Endometrial microvascular endothelial cells (primary cell): Measurements from ENCODE around the gene SRRM2. TPM values are rescaled to one million over a fixed set of nuclear protein-coding genes. Genes with fewer than 3 reads are reported as not detected.

Source experiments
- in situ Hi-C: cut with HindIII; loops from 2 replicates; pipeline ENCODE4 v1.10.0; 2017; ENCODE audit warnings: low sequenced_read_pairs, low pct_unique_long_range_greater_than_20kb; ENCODE audit errors: inconsistent ontology term
- total RNA-seq: library from RNA; depleted of rRNA; stranded (reverse); fragments of >200 nt; gene quantifications from one replicate; pipeline ENCODE4 v1.2.3, GENCODE V29; 2015; ENCODE audit errors: inconsistent ontology term

The SRRM2 gene
- total RNA-seq, 1 donor from 2014 or later: 69.5 TPM

DNA sequence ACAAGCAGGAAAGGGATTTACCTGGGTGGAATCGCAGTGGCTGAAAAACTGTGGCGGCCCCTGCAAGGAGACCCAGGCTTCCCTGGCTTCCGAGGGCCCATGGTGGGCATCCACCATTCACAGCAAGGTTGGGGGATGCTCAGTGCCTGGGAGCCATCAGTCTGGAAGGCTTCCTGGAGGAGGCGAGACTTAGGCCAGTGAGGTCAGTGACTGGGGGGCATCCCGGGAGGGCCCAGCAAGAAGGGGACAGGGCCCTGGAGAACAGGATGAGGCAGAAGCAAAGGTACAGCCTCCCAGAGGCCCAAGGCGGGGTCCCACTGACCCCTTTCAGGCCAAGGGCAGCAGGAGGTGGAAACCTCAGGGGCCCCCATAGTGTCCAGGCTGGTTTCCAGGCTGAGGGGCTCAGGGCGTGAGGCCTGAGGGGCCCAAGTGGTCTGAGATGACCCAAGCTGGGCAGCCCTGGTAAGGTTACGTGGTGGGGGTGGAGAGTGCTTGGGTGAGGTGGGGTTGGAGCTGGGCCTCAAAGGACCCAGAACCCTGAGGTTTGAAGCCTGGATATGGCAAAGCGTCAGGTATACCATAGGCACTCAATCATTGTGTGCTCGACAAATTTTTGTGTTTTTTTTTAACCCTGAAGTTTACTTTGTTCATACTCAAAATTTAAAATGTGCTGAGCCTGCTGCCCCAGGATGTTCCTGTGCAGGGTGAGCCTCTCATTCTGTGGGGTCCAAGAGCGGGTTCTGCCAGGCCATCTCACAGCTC lies 15.8 kb upstream of the SRRM2 start:
- in situ Hi-C loops: no loop called here

DNA sequence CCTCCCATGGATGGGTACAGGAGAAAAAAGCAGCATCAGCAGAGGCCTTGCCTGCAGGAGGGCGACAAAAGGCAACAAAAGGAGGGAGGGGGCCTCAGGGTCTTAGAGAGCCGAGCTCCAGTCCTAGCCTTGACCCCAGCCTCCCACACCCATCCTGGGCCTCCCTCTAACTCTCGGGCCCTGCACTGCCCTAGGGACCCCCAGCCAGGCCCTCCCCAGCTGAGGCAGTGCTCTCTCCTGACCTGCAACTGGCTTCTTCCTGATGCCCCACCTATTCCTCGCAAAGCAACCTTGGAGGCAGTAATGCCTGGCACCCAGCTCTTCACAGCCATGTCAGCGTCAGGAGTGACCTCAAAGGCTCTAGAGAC lies 15.2 kb upstream of the SRRM2 start:
- in situ Hi-C loops: no loop called here

DNA sequence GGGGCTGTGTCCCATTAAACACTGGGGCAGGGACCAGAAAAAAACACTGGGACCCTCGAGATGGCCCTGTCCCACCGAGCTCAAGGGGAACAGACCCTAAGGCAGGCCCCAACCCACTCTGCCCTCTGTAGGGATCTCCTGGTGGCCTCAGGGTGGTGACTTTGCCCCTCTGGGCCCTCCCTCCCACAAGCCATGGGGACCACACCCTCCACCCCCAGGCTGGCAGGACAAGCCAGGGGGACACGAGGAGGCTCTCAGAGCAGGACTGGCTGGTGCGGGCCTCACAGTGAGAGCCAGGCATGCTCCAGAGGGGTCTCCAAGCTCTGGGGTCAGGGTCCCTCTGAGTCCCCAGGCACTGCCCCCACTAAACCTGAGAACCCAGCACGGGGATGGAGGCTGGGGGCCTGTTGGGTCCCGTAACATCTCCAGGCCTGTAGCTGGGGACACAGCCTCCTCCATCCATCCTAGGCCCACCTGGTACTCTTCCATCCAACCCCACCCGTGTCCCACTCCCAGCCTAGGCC lies 14.5 kb upstream of the SRRM2 start:
- in situ Hi-C loops: no loop called here

DNA sequence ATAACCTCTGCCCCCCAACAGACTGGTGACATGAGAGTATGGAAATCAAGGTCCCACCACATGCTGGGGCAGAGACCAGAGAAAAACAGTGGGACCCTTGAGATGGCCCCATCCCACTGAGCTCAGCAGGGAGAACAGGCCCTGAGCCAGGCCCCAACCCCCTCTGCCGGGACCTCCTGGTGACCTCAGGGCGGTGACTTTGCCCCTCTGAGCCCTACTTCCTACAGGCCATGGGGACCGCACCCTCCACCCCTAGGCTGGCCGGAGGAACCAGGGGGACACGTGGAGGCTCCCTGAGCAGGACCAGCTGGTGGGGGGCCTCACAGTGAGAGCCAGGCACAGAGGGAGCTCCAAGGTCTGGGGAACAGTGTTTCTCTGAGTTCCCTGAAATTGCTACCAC lies 13.8 kb upstream of the SRRM2 start:
- in situ Hi-C loops: no loop called here

DNA sequence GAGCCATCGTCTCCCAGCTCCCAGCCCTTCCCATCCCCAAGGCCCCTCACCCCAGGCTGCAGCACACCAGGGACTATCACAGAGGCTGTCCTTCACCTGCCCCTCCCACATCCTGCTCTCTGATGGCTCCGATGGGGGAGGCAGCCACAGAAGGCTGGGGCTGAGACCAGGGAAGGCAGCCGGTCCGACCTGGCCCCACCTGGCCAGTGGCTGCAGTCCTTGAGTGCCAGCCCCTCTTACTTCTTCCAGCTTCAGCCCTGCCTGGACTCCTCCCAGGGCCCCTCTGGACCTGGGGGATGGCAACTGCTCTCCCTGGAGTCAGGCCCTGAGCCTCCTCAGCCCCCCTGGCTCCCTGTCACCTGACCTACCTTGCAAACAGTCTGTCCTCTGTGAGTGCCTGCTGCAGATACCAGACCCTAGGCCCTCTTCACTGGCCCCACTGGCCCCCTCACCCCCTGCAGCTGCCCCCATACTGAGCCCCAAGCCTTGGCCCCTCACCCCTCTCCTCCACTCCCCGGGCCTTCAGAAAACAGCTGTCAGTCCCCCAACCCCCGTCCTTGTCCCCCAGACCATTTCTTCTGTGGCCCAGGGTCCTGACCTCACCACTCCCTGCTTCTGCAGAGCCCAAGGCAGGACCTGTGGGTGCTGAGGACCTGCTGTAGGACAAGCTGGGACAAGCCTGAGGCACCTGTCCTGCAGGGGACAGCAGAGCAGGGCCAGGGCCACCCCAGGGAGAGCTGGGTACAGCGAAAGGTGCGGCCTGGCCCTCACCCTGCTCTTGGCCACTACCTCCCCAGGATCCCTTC lies 12.6 kb upstream of the SRRM2 start:
- in situ Hi-C loops: no loop called here

DNA sequence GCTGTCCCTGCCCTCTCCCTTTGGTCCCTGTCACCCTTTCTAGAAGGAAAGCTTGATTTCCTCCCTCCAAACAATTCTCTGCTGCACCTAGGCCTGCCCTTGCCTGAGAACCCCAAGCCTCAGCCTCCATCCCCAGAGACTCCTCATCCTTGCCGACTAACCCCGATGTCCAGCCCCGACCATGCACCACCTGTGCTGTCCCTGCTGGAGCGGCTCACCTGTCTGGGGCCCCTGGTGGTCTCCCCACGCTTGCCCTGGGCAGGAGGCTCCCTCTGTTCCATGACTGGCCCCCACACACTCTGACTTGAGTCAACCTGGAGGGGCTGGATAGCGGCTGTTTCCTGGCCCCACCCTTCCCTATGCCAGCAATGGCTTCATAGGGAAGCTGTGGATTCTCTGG lies 12.0 kb upstream of the SRRM2 start:
- in situ Hi-C loops: no loop called here

DNA sequence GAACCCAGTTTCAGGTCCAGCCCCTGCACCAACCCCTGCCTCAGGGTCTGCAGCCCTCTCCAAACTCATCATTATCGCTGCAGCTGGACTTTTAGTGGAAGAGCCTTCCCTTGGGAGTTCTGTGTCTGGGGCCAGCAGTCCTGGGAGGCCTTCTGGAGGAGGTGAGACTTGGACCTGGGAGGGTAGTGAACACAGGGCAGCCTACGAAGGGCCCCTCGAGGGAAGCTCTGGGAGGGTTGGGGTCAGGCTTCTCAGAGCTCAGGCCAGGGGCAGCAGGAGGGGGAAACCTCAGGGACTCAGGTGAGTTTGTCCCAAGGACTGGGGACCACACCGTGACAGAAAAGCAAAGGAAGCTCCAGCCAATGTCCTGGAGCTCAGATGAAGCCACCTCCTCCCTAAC lies 11.3 kb upstream of the SRRM2 start:
- in situ Hi-C loops: no loop called here

DNA sequence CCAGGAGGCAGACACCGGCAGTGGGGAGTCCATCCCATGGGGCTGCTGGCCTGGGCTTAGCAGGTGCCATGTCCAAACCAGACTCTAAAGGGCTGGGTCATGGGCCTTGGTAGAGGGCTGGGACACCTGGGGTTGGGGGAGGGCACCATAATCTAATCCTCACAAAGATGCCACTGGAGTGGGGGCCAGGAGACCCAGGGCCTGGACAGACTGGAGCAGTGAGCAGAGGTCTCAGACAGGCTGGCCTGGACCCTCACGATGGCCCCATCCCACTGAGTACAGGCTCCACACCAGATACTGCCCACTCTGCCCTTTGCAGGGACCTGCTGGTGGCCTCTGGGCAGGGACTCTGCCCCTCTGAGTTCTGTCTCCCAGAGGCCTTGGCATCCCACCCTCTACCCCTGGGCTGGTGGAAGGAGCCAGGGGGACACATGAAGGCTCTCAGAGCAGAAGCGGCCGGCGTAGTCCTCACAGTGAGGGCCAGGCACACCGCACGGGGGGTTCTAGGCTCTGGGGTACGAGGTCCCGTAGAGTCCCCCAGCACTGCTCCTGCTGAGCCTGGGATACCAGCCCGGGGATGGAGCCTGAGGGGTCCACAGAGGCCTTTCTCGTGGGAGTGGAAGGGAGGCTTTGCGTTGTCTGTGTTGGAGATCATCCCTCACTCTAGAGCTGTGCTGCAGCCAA lies 10.0 kb upstream of the SRRM2 start:
- in situ Hi-C loops: no loop called here

DNA sequence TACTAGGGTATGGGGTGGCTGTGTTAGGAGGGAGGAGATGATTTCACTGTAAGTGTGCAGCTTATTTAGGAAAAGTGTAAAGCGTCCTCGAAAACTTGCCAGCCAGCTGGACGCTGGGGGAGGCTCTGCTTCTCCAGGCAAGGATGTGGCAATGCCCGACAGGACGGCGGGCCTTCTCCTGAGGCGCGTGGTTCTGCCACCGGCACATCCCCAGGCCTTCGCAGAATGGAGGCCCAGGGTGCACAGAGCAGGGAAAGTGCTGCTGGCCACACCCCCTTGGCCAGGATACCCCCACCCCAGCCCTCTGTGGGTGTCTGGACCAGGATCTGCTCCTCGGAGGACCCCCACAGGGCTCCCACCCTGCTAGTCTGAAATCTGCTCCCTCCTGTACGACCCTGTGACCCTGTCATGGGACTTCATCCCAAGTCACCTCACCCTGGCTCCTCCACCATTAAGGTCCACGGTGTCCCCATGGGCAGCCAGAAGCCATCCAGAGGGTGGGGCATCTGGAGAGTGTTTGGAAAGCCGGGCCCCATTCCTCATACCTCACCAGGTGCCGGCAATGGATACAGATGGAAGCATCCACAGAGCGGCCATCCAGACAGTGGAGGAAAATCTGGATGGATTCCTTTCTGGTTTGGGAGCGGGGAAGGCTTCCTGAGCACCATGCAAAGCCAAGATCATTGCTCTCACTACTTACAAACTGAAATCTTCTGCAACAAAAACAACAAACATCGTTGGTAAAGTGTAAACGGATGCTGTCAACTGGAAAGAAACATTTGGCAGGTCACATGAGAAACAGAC lies 9.2 kb upstream of the SRRM2 start:
- in situ Hi-C loops: no loop called here

DNA sequence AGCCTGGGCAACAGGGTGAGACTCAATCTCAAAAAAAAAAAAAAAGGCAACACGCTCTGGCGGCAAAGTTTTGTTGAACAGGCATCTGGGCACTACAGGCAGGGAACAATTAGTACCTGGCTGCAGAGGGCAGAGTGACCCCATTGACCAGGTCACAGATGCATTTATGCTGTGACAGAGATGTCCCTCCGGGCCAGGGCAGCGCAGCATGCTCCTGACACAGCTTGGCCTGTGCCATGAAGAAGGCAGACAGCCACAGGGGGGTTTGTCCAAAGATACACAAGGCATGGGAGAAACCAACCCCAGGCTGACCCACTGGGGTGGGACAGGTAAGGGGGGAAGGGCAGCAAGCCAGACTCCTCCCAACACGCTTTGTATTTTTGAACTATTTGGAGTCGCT lies 7.7 kb upstream of the SRRM2 start:
- in situ Hi-C loops: no loop called here

DNA sequence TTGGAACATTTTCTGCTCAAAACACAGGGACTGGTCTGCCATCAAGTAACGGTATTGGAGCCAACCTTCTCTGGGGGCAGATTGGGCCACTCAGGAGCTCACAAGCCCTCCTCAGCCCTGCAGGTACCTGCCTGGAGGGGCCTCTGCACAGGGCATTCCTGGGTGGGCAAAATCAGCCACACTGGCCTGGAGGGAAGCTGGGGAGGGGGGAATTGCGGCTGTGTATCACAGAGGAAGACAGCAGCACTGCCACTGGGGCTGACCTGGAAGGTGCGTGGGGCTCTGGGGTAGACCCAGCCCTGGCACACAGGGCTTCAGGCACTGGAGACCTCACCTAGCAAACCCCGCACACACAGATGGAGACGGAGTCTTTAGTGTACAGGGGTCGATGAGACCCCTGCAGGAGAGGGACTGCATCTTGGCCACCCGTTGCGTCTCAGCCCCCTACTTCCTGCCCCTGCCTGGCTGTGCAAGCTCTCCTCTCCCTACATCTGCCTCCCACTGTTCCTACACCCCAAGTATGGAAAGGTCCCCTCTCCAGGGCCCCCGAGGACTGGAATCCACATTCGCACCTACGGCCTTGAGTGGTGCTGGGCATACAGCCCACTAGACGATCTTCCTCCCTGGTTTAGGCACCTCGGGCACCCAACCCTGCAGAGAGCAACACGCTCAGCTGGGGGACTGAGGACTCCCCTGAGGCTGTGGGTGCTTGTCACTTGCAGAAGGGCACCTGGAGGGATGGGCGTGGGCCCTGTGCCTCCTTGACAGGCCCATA lies 7.1 kb upstream of the SRRM2 start:
- in situ Hi-C loops: no loop called here

DNA sequence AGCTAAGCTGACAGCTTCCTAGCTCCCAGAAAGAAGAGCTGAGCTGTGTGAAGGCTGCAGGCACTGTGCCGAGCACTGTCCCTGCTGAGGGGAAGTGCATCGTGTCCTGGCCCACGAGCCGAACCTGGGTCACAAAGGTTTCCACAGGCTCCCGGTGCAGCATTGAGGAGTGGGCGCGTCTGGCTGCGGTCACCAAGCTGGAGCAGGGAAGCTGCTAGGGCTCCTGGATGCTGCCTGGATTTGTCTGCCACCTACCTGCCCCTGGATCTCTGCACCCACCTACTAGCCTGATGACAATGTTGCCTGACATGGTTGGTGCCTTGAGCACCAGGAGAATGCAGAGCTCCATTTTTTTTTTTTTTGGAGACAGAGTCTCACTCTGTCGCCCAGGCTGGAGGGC lies 6.5 kb upstream of the SRRM2 start:
- in situ Hi-C loops: no loop called here

DNA sequence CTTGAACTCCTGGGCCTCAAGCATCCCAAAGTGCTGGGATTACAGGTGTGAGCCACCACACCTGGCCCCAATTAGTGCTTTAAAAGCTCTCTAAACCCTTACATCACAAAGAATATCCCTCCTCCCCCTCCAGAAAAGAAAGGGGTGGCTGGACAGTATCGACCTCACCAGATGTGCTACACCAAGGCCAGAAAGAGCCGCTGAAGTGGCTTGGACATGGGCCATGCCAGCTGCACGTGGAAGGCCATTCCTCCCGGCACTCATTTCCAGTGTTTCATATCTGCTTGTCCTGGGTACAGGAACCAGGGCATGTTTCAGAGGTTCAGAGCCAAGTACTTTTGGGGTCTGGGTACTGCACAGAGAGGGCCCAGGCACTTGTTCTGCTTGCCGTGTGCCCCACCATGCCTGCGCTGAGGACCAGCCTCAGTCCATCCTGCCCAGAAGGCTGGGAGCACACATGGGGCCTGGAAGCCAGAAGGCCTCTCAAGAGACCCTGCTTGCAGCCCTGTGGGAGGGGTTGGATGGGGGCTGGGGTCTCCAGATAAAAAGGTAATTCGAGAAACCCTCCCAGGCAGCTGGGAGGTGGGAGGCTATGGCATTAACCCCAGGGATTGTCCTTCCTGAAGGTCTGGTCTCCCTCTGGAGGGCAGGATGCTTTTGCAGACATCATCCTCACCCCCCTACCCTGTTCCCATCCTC lies 3.5 kb upstream of the SRRM2 start:
- in situ Hi-C loops: no loop called here

DNA sequence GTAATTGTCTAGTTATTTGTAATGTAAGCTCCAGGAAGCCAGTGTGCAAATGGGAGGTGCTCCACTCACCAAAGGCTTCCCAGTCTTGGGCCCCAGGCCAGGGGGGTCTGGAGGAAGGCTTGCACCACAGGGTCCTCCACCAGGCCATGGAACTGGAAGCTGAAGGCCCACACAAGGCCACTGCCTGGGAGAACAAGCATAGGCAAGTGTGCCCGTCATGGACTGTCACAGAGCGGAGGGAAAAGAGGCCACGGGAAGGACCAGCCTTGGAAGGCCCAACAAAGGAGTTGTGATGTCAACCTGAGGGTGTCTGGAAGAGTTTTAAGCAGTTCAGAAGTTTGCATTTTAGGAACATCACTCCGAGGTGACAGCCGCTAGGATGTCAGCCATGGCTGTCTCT lies 3.0 kb upstream of the SRRM2 start:
- in situ Hi-C loops: no loop called here

DNA sequence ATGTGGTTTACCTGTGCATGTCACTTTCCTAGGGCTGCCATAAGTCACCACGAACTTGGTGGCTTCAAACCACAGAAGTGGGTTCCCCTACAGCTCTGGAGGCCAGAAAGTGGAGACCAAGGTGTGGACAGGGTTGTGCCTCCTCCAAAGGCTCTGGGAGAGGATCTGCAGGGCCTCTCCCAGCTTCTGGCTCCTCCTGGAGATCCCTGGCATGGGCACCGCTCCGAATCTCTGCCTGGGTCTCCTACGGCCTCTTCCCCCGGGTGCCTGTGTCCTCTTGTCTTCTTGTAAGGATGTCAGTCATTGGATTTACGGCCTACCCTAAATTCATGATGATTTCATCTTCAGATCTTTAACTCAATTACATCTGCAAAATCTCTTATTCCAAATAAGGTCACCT lies 2.5 kb upstream of the SRRM2 start:
- in situ Hi-C loops: no loop called here

DNA sequence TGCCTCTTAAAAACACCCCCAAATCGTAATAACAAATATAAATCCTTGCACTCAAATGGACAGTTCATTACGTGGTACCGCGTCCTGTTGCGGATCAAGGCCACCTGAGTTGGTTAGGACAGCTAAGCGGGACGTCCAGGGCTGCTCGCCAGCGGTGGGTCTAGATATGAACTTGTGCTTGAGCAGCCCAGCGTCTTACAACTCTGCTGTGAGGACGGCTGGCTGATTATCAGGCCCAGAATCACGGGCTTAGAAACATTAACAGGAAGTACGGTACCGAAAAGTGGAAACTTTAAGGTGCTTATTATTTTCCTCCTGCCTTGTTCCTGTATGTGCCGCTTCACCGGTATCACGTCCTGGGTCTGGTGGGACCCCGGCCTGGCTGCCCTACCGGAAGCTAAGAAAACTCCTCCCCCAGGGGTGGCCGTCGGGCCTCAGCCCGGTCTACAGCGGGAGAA lies 832 bp upstream of the SRRM2 start:
- in situ Hi-C loops: no loop called here

DNA sequence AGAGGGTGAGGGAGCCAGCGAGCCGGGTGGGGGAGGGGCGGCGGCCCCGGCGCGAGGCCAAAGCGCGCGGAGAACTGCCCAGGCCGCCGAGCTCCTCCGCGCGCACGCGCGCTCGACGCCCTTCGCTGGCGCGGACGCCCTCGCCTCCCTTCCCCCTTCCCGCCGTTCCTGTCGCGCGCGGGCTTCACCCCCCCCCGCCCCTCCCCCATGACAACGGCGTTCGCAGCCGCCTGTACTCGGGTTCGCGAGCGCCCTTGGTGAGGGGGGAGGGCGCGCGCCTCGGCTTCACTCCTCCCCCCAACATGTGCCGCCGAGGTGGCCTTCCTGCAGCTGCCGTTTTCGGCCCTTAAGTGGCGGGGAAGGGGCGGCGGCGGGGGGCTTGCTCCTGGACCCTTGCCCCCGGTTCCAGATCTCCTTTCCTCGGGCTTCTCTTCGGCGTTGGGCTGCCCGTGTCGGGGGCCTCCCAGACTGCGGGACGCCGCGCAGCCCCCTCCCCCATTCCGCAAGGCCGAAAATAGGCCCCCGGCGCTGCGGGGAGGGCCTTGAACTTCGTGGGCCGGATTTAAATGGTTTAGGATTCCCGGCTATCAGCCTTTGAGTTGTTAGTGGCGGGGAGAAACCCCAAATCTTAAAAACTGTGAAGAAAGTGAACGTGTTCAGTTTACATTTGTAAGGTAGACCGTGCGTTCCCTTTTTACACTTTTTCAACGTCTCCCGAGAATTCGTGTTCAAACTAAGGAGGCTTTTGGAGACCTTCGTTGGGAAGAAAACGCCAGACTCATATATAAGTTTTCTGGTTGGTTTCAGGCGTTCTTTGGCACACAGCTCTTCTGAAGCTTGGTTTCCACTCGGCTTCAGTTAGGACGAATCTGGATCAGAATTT lies 653 bp downstream of the SRRM2 start:
- in situ Hi-C loops: no loop called here
